ENCODE data around the gene REN. TPM values are rescaled to one million over a fixed set of nuclear protein-coding genes. Genes with fewer than 3 reads are reported as not detected.

The REN gene
- total RNA-seq: not detected in 2 replicates

DNA sequence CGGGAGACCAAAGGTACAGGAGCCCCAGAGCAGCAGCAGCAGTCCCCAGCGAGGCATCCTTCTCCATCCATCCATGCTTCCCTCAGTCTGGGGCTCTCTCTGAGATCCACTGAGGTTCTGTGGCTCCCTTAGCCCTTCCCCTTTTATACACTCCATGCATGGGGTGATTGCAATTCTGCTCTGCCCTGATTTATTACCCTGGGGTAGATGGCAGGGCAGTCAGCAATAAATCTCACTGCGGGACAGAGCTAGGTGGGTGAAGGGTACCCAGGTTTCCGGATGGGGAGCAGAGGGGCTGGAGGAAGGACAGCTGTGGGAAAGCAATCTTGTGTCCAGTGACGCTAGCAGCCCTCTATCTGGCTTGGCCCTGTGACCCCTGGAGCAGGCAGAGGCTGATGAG, at the start of gene REN:
Gene REN, minus strand, starts transcription at position 119 of the 400 bp plus-strand sequence. Its CDS starts 44 bp downstream, at position 75.

DNA sequence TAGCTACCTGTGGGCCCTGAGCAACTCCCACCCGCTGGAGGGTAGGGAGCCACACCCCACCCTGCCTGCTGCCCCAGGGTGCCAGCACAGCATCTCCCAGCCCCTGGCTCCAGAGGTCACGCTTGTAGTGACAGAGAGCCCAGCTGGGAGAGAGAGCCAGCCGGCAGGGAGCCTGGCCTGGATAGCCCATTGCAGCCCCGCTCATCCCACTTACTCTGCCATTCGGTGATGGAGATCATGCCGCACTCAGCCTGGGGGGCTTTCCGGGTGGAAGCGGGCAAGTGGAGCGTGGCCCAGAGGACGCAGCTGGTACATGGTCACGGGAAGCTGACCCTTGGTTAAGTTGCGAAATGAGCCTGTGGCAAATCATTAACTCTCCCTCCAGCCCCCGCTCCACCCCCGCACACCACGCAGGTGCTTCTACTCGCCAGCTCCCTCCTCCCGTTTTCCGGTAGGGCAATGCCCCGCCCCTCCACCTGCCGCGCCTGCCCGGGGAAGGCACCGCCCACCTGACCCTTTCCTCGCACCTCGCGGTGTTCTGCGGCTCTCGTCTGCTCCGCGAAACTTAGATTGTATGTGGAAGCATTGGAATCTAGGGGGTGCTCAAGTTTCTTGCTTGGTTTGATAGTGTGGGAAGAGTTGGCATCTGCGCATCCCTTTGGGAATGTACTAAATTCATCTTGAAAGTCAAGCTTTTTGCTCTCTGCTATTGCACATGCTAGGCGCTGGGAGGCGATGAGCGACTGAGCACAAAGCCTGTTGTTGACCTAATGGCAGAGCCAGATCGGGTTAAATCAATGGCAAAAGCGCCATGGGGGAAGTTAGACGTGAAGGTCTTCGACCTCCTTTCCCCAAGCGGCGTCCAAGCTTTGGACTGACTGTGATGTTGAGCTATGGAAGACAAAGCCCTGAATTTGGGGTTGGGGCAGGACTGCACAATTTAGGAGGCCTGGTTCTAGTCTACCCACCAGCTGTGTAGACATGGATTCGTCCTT, 47.8 kb upstream of the REN start, which contains the start of gene GOLT1A:
Gene GOLT1A, minus strand, starts transcription at position 321 of the 995 bp plus-strand sequence. Its CDS starts 82 bp downstream, at position 239.

DNA sequence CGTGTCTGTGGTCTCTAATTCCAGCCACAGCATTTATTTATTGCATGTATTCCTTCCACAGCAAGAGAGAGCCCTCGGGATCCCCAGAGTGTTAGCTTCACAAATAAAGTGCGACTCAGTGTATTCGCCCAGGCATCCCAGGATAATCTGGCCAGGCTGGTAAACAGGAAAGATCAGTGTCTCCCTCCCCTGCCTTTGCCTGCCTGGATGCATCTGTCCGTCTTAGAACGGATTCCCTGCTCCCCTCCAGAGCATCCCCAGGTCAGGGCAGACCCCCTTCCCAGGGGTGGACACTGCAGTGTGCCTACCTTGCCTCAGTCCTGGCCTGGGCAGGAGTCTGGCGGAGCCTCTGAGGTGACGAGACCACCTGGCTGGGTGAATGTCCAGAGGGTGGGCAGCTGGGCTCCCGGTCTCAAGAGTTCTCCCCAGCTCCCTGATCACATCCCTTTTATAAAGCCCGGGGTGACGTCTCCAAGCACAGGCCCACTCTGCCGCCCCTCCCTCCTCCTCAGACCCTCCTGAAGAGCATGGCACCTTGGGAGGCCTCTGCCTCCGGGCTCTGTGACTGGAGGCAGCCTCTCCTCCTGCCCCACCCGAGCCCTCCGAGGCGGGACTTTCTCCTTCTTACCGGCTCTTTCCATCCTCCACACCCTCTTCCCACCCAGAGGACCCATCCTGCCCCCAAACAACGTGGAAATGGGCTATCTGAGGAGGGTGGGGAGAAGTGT, 30.1 kb upstream of the REN start, which contains the start of gene KISS1:
Gene KISS1, minus strand, starts transcription at position 424 of the 728 bp plus-strand sequence. CDS start 3,615 bp downstream, outside the sequence.

DNA sequence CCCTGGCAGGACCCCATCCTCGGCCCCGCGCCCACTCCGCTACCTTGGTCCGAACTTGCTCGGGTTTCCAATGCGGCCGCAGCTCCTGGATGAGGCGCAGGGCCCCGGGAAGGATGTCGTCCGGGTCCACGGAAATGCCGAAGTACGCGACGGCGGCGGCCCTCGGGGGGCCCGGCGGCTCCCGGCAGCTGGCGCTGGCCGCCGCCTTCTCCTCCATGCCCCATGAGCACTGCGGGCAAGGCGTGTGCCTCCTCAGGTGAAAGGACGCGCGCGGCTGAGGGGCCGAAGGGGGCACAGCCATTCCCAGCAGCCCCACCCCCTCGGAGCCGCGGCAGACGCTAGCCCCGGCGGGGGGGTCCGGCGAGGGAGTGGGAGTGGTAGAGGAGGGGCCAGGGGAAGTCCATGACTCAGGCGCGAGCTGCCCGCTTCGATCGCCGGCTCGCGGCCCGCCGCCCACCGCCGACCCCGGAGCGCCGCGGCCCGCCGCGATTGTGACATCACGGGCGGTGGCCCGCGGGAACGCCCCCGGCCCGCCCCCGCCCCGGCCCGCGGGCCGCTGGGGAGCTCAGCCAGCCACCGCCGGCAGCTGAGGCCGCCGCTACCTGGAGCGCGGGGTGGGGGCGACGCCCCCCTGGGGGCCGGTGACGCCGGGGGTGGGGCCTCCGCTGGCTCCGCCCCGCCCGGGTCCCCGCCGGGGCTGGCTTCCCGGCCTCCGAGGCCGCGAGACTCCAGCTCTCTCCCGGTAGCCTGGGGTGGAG, 14.4 kb downstream of the REN start, which contains the start of gene ETNK2:
Gene ETNK2, minus strand, starts transcription at position 493 of the 758 bp plus-strand sequence. Its CDS starts 192 bp downstream, at position 301.

Other genes starting within 250 kb of the REN start
- 6.0 and 7.2 TPM in 2 replicates for gene SOX13, start 93.2 kb downstream of the REN start, total RNA-seq
- gene ETNK2, start 14.3 kb downstream of the REN start, total RNA-seq: 24.3 and 96.3 TPM in 2 replicates
- gene KISS1, start 30.2 kb upstream of the REN start, total RNA-seq: 0.48 TPM in 1 of 2 replicates, not detected in the other
- 1.4 and 4.5 TPM in 2 replicates for gene GOLT1A, start 47.7 kb upstream of the REN start, total RNA-seq
- gene PLEKHA6, start 193.6 kb upstream of the REN start, total RNA-seq: 1.7 and 4.8 TPM in 2 replicates
- gene PPP1R15B, start 245.5 kb upstream of the REN start, total RNA-seq: 28.7 and 33.7 TPM in 2 replicates